Measurements from ENCODE around the gene SPRY1. TPM values are rescaled to one million over a fixed set of nuclear protein-coding genes. Genes with fewer than 3 reads are reported as not detected.

The SPRY1 gene
- total and polyA plus RNA-seq, 4 donors: 11.1 to 20.3 (median 12.4) TPM

DNA sequence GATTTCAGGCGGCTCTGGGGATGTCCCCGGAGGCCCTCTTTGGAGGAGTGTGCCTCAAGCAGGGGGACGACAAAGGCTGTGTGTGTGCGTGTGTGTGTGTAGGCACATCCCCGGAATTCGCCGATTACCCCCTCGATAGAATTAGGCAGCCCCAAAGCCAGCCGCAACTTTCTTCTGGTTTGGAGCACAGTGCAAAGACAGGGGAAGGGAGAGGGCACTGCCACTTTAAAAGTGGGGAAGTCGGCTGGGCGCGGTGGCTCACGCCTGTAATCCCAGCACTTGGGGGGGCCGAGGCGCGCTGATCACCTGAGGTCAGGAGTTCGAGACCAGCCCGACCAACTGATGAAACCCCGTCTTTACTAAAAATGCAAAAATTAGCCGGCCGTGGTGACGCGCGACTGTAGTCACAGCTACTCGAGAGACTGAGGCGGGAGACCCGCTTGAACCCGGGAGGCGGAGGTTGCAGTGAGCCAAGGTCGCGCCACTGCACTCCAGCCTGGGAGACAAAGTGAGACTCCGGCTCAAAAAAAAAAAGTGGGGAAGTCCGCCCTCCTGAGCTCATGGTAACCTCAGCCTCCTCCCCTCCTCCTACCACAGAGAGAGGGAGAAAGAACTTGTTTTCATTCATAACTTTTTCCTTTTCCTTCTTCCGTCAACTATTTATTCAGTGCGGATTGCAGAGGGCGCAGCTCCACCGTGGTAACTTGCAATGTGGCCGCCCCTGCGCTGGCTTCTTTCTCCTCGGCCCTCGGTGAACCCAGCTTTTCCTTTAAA lies 2.4 kb downstream of the SPRY1 start:
- peak overlapping the region; percentile 73 to 87 (median 78) for H3K4me3 ChIP-seq (ENCODE audit: low read depth in 1 of 3, low read length in 3 of 3)
- peak overlapping the region; percentile 35 to 93 for H3K27ac ChIP-seq (ENCODE audit: low read depth in 1 of 2, low read length in 2 of 2)
- H3K4me1 ChIP-seq (ENCODE audit: control insufficient read depth in 4 of 4, insufficient read depth in 4 of 4, low read length in 3 of 4): peaks cover 0 to 9% (median 2%) of the 10 kb centered on the region in 4 donors
- peak; percentile 56 for DNase-seq (ENCODE audit: low spot score)
- WGBS: under 1% methylated on average over 41 of the region's 41 CpGs
- H3K27me3 ChIP-seq (ENCODE audit: control insufficient read depth in 4 of 4, insufficient read depth in 4 of 4, low read length in 3 of 4): no peaks in the 10 kb centered on the region
- TF ChIP-seq YY1 (IDR thresholded peaks at IDR 0.05) (peak; percentile 81), FOXA2 (IDR thresholded peaks at IDR 0.05) (no peak), RAD21 (IDR thresholded peaks at IDR 0.05) (peak; percentile 64 to 66), HNF4G (IDR thresholded peaks at IDR 0.05) (no peak), RXRA (IDR thresholded peaks at IDR 0.05) (peak in 1 of 2 donors; percentile 23)
- TF ChIP-seq, protein P1, sequence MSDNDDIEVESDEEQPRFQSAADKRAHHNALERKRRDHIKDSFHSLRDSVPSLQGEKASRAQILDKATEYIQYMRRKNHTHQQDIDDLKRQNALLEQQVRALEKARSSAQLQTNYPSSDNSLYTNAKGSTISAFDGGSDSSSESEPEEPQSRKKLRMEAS (IDR thresholded peaks at IDR 0.05): peak; percentile 27
- H3K9ac ChIP-seq (ENCODE audit: low read depth in 1 of 2, low read length in 2 of 2): peak overlapping the region; percentile 69 to 75
- H3K9me3 ChIP-seq (ENCODE audit: control insufficient read depth in 4 of 4, low read length in 3 of 4): no peaks in the 10 kb centered on the region
- peaks cover 0 to 10% (median under 1%) of the 10 kb centered on the region in 4 donors for H3K36me3 ChIP-seq (ENCODE audit: control insufficient read depth in 4 of 4, insufficient read depth in 3 of 4, low read depth in 1 of 4, low read length in 3 of 4)

DNA sequence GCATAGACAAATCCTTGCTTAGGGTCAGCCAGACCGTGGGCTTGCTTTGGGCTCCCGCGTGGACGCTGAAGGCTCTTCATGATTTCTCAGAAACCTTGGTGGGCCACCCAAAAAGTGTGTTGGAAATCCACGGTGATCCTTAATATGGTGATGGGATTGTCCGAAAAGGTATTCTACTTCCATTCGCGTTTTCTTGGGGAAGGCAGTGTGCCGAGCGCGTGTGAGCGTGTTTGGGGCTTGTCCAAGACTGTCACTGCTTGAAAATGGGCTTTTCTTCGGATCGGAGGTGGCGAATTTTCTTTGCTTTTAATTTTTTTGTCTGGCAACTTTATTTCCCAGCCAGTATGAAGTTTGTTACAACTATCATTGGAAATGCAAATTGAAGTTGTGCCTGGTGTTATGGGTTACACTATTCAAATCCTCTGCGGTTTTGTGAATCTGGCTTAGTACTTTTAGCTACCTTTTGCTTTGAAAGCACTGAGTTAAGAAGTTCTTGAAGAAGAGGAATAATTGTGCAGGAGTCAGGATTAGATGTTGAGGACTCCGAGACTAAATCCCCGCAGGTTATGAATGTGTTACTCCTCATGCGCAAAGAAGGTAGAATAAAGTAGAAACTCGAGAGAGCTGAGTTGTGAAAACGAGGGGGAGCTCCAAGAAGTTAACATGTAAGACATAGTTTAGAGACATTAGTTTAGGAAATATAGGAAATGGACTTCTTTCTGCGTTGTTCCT lies 3.2 kb downstream of the SPRY1 start:
- no peak for DNase-seq (ENCODE audit: low spot score)
- Histone ChIP-seq H3K4me1 (ENCODE audit: control insufficient read depth in 4 of 4, insufficient read depth in 4 of 4, low read length in 3 of 4) (peaks cover 0 to 9% (median 2%) of the 10 kb centered on the region in 4 donors), H3K27me3 (ENCODE audit: control insufficient read depth in 4 of 4, insufficient read depth in 4 of 4, low read length in 3 of 4) (no peaks in the 10 kb centered on the region), H3K27ac (ENCODE audit: low read depth in 1 of 2, low read length in 2 of 2) (peak overlapping the region; percentile 35 to 93), H3K36me3 (ENCODE audit: control insufficient read depth in 4 of 4, insufficient read depth in 3 of 4, low read depth in 1 of 4, low read length in 3 of 4) (peaks cover 0 to 10% (median under 1%) of the 10 kb centered on the region in 4 donors), H3K9me3 (ENCODE audit: control insufficient read depth in 4 of 4, low read length in 3 of 4) (no peaks in the 10 kb centered on the region), H3K4me3 (ENCODE audit: low read depth in 1 of 3, low read length in 3 of 3) (peak overlapping the region; percentile 73 to 87 (median 78)), H3K9ac (ENCODE audit: low read depth in 1 of 2, low read length in 2 of 2) (peak overlapping the region; percentile 69 to 75)
- TF ChIP-seq JUND (IDR thresholded peaks at IDR 0.05) (no peak), NR2F2 (IDR thresholded peaks at IDR 0.05) (no peak), YY1 (IDR thresholded peaks at IDR 0.05) (no peak), HNF4A (conservative IDR thresholded peaks at IDR 0.05) (no peak), TAF1 (conservative IDR thresholded peaks at IDR 0.05) (no peak), HNF4G (IDR thresholded peaks at IDR 0.05) (no peak), EGR1 (IDR thresholded peaks at IDR 0.05; ENCODE audit: low read depth in 2 of 2) (no peak), RXRA (IDR thresholded peaks at IDR 0.05) (no peak), FOXA2 (IDR thresholded peaks at IDR 0.05) (no peak), SP1 (IDR thresholded peaks at IDR 0.05) (no peak), FOXA1 (IDR thresholded peaks at IDR 0.05) (no peak), RAD21 (IDR thresholded peaks at IDR 0.05) (no peak), GABPA (IDR thresholded peaks at IDR 0.05 in 1 of 2, conservative IDR thresholded peaks at IDR 0.05 in 1 of 2) (no peak)
- TF ChIP-seq, protein P2, sequence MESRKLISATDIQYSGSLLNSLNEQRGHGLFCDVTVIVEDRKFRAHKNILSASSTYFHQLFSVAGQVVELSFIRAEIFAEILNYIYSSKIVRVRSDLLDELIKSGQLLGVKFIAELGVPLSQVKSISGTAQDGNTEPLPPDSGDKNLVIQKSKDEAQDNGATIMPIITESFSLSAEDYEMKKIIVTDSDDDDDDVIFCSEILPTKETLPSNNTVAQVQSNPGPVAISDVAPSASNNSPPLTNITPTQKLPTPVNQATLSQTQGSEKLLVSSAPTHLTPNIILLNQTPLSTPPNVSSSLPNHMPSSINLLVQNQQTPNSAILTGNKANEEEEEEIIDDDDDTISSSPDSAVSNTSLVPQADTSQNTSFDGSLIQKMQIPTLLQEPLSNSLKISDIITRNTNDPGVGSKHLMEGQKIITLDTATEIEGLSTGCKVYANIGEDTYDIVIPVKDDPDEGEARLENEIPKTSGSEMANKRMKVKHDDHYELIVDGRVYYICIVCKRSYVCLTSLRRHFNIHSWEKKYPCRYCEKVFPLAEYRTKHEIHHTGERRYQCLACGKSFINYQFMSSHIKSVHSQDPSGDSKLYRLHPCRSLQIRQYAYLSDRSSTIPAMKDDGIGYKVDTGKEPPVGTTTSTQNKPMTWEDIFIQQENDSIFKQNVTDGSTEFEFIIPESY (IDR thresholded peaks at IDR 0.05): no peak
- TF ChIP-seq, protein P3, sequence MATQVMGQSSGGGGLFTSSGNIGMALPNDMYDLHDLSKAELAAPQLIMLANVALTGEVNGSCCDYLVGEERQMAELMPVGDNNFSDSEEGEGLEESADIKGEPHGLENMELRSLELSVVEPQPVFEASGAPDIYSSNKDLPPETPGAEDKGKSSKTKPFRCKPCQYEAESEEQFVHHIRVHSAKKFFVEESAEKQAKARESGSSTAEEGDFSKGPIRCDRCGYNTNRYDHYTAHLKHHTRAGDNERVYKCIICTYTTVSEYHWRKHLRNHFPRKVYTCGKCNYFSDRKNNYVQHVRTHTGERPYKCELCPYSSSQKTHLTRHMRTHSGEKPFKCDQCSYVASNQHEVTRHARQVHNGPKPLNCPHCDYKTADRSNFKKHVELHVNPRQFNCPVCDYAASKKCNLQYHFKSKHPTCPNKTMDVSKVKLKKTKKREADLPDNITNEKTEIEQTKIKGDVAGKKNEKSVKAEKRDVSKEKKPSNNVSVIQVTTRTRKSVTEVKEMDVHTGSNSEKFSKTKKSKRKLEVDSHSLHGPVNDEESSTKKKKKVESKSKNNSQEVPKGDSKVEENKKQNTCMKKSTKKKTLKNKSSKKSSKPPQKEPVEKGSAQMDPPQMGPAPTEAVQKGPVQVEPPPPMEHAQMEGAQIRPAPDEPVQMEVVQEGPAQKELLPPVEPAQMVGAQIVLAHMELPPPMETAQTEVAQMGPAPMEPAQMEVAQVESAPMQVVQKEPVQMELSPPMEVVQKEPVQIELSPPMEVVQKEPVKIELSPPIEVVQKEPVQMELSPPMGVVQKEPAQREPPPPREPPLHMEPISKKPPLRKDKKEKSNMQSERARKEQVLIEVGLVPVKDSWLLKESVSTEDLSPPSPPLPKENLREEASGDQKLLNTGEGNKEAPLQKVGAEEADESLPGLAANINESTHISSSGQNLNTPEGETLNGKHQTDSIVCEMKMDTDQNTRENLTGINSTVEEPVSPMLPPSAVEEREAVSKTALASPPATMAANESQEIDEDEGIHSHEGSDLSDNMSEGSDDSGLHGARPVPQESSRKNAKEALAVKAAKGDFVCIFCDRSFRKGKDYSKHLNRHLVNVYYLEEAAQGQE (IDR thresholded peaks at IDR 0.05): no peak
- TF ChIP-seq, protein P4, sequence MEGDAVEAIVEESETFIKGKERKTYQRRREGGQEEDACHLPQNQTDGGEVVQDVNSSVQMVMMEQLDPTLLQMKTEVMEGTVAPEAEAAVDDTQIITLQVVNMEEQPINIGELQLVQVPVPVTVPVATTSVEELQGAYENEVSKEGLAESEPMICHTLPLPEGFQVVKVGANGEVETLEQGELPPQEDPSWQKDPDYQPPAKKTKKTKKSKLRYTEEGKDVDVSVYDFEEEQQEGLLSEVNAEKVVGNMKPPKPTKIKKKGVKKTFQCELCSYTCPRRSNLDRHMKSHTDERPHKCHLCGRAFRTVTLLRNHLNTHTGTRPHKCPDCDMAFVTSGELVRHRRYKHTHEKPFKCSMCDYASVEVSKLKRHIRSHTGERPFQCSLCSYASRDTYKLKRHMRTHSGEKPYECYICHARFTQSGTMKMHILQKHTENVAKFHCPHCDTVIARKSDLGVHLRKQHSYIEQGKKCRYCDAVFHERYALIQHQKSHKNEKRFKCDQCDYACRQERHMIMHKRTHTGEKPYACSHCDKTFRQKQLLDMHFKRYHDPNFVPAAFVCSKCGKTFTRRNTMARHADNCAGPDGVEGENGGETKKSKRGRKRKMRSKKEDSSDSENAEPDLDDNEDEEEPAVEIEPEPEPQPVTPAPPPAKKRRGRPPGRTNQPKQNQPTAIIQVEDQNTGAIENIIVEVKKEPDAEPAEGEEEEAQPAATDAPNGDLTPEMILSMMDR (IDR thresholded peaks at IDR 0.05; ENCODE audit: low read depth, low read length, missing input control): no peak
- TF ChIP-seq, protein P5, sequence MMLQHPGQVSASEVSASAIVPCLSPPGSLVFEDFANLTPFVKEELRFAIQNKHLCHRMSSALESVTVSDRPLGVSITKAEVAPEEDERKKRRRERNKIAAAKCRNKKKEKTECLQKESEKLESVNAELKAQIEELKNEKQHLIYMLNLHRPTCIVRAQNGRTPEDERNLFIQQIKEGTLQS (IDR thresholded peaks at IDR 0.05): no peak
- TF ChIP-seq, protein P1 (IDR thresholded peaks at IDR 0.05): no peak
- 20% methylated on average over 22 of the region's 22 CpGs for WGBS

Measured in liver (tissue), 9 donors.